H1 (cell line): ENCODE measurements around the gene BCAS1. TPM values are rescaled to one million over a fixed set of nuclear protein-coding genes. Genes with fewer than 3 reads are reported as not detected.

ENCODE experiments used
- CTCF ChIA-PET: fragments of 300-600 bp; sonication (Branson Sonifier 250); formaldehyde crosslinking; loops from one replicate; lab custom pipeline; 2021; ENCODE audit not compliant: partially characterized antibody; lab: Charles Lee
- POLR2A ChIA-PET: fragments of 300-600 bp; sonication (Branson Sonifier 250); formaldehyde crosslinking; loops from one replicate; lab custom pipeline; 2021; ENCODE audit warnings: inconsistent platforms; ENCODE audit not compliant: partially characterized antibody; lab: Charles Lee
- DNase-seq, 2 experiments: peaks; one replicate each; pipeline versions ENCODE4 v3.0.0 to v3.0.0-alpha.2; 2010 to 2022; ENCODE audit warnings: low spot score in 2 of 2, low read depth in 1 of 2, mixed read lengths in 1 of 2
- FAIRE-seq: peaks from 2 replicates; lab custom pipeline; 2011; peaks lifted over from hg19 to GRCh38; lab: Jason Lieb, UNC
- H2AFZ ChIP-seq: 2 replicates; pipeline ENCODE4 v1.8.1; 2012; ENCODE audit warnings: low read length, inconsistent platforms
- H2AK5ac ChIP-seq: 2 replicates; pipeline ENCODE4 v1.6.1; 2013; ENCODE audit warnings: low read depth, low read length
- H2BK120ac ChIP-seq: replicated peaks from 2 replicates; pipeline ENCODE3; 2013; ENCODE audit warnings: low read depth, low read length, inconsistent platforms
- H2BK12ac ChIP-seq: 2 replicates; pipeline ENCODE4 v1.6.1; 2013; ENCODE audit warnings: low read depth, low read length
- H2BK15ac ChIP-seq: 2 replicates; pipeline ENCODE4 v1.6.1; 2013; ENCODE audit warnings: low read length
- H2BK20ac ChIP-seq: 2 replicates; pipeline ENCODE4 v1.6.1; 2013; ENCODE audit warnings: low read length
- H2BK5ac ChIP-seq: 2 replicates; pipeline ENCODE4 v1.6.1; 2013; ENCODE audit warnings: low read depth, low read length
- H3K14ac ChIP-seq: 2 replicates; pipeline ENCODE4 v1.6.1; 2013; ENCODE audit warnings: inconsistent platforms; ENCODE audit not compliant: insufficient read length
- H3K18ac ChIP-seq: 2 replicates; pipeline ENCODE4 v1.6.1; 2013; ENCODE audit warnings: low read length; ENCODE audit errors: extremely low read depth
- H3K23ac ChIP-seq: 2 replicates; pipeline ENCODE4 v1.6.1; 2013; ENCODE audit warnings: inconsistent platforms; ENCODE audit not compliant: insufficient read length
- H3K23me2 ChIP-seq: 2 replicates; pipeline ENCODE4 v1.6.1; 2013; ENCODE audit warnings: low read depth, low read length
- H3K27ac ChIP-seq: 2 replicates; pipeline ENCODE4 v1.6.1; 2011; ENCODE audit warnings: low read depth, low read length, inconsistent platforms
- H3K27me3 ChIP-seq, 4 experiments: replicated peaks in 1 of 4; 1 replicate in 1 of 4; 2 replicates in 3 of 4; pipeline versions ENCODE4 v1.6.1 to v1.8.1; 2011 to 2013; ENCODE audit warnings: low read length in 3 of 4, mild to moderate bottlenecking in 3 of 4, inconsistent platforms in 2 of 4, mixed read lengths in 2 of 4, moderate library complexity in 1 of 4; ENCODE audit not compliant: control insufficient read depth in 3 of 4, insufficient read depth in 3 of 4; ENCODE audit errors: extremely low read depth in 1 of 4
- H3K36me3 ChIP-seq, 4 experiments: 2 replicates each; pipeline versions ENCODE4 v1.6.1 to v1.8.1; 2011 to 2013; ENCODE audit warnings: mild to moderate bottlenecking in 4 of 4, low read length in 3 of 4, moderate library complexity in 2 of 4, control low read depth in 1 of 4, inconsistent platforms in 1 of 4; ENCODE audit not compliant: insufficient read depth in 4 of 4, control insufficient read depth in 2 of 4
- H3K4ac ChIP-seq: replicated peaks from 2 replicates; pipeline ENCODE3; 2013; ENCODE audit warnings: low read length, low read depth, mixed read lengths, inconsistent platforms; ENCODE audit not compliant: insufficient read length
- H3K4me1 ChIP-seq, 4 experiments: replicated peaks in 1 of 4; 1 replicate in 1 of 4; 2 replicates in 3 of 4; pipeline versions ENCODE4 v1.6.1 to v1.8.1; 2011 to 2013; ENCODE audit warnings: low read length in 3 of 4, inconsistent platforms in 2 of 4, mixed read lengths in 1 of 4; ENCODE audit not compliant: insufficient read depth in 4 of 4, control insufficient read depth in 3 of 4
- H3K4me2 ChIP-seq, 2 experiments: 2 replicates each; pipeline versions ENCODE4 v1.6.1 to v1.8.1; 2011 to 2013; ENCODE audit warnings: low read depth in 2 of 2, low read length in 2 of 2, control low read depth in 1 of 2, inconsistent platforms in 1 of 2, mild to moderate bottlenecking in 1 of 2; ENCODE audit not compliant: insufficient read depth in 1 of 2
- H3K4me3 ChIP-seq, 4 experiments: fragments of 200-600, 300-600 bp in 1 of 4; sonication (generic), shearing (Covaris generic), sonication (Bioruptor Twin) in 1 of 4; 2 replicates each; pipeline versions ENCODE4 v1.5.1 to v1.8.1; 2011 to 2016; ENCODE audit warnings: low read length in 4 of 4, low read depth in 3 of 4, control low read depth in 2 of 4, inconsistent platforms in 2 of 4, mild to moderate bottlenecking in 2 of 4, mixed read lengths in 1 of 4, moderate library complexity in 1 of 4; ENCODE audit not compliant: insufficient read depth in 2 of 4; ENCODE audit errors: extremely low read depth in 1 of 4
- H3K56ac ChIP-seq: replicated peaks from 2 replicates; pipeline ENCODE3; 2013; ENCODE audit warnings: low read depth, mild to moderate bottlenecking, mixed read lengths, low read length, inconsistent platforms; ENCODE audit not compliant: insufficient read length
- H3K79me1 ChIP-seq: 2 replicates; pipeline ENCODE4 v1.6.1; 2013; ENCODE audit warnings: low read depth, low read length, control low read depth
- H3K79me2 ChIP-seq, 2 experiments: 2 replicates each; pipeline versions ENCODE4 v1.6.1 to v1.8.1; 2012 to 2013; ENCODE audit warnings: low read length in 2 of 2, mild to moderate bottlenecking in 2 of 2, inconsistent platforms in 1 of 2; ENCODE audit not compliant: insufficient read depth in 2 of 2, control insufficient read depth in 1 of 2
- H3K9ac ChIP-seq, 4 experiments: replicated peaks in 1 of 4; 1 replicate in 1 of 4; 2 replicates in 3 of 4; pipeline versions ENCODE4 v1.6.1 to v1.8.1; 2011 to 2013; ENCODE audit warnings: low read depth in 3 of 4, low read length in 3 of 4, control low read depth in 2 of 4, mild to moderate bottlenecking in 2 of 4, moderate library complexity in 2 of 4, inconsistent platforms in 1 of 4; ENCODE audit errors: extremely low read depth in 1 of 4
- H3K9me3 ChIP-seq, 2 experiments: 2 replicates each; pipeline versions ENCODE4 v1.6.1 to v1.8.1; 2012 to 2013; ENCODE audit warnings: mild to moderate bottlenecking in 2 of 2, moderate library complexity in 2 of 2, control low read depth in 1 of 2, inconsistent platforms in 1 of 2, low read depth in 1 of 2, low read length in 1 of 2, mixed read lengths in 1 of 2; ENCODE audit not compliant: insufficient read depth in 2 of 2
- H4K20me1 ChIP-seq, 2 experiments: replicated peaks in 1 of 2; 2 replicates each; pipeline versions ENCODE3 to v1.8.1; 2011 to 2013; ENCODE audit warnings: inconsistent platforms in 2 of 2, low read length in 2 of 2, mild to moderate bottlenecking in 1 of 2; ENCODE audit not compliant: insufficient read depth in 2 of 2, control insufficient read depth in 1 of 2
- H4K5ac ChIP-seq: 2 replicates; pipeline ENCODE4 v1.6.1; 2013; ENCODE audit warnings: low read length, low read depth, mixed read lengths, inconsistent platforms; ENCODE audit not compliant: insufficient read length
- H4K8ac ChIP-seq: 2 replicates; pipeline ENCODE4 v1.8.0; 2013; ENCODE audit warnings: mild to moderate bottlenecking, moderate library complexity, low read length, inconsistent platforms; ENCODE audit not compliant: insufficient read depth; ENCODE audit errors: extremely low read depth
- H4K91ac ChIP-seq: replicated peaks from 2 replicates; pipeline ENCODE3; 2013; ENCODE audit warnings: low read length, mixed read lengths, inconsistent platforms; ENCODE audit not compliant: insufficient read length
- ASH2L ChIP-seq: fragments of 200-600, 300-600 bp; sonication (generic); IDR thresholded peaks from one replicate; pipeline ENCODE4 v1.7.1; 2017; ENCODE audit warnings: low read length
- CEBPB ChIP-seq: IDR thresholded peaks from 2 replicates; pipeline ENCODE4 v1.6.1; 2012; ENCODE audit warnings: low read depth, low read length
- EGR1 ChIP-seq: IDR thresholded peaks from 2 replicates; pipeline ENCODE4 v1.6.1; 2011; ENCODE audit warnings: low read depth, low read length, borderline replicate concordance
- PHF8 ChIP-seq: fragments of 200-600 bp; sonication (generic); conservative IDR thresholded peaks from 2 replicates; pipeline ENCODE4 v1.7.1; 2012; ENCODE audit warnings: low read depth, mild to moderate bottlenecking, inconsistent platforms, low read length, moderate library complexity
- POU5F1 ChIP-seq: IDR thresholded peaks from 2 replicates; pipeline ENCODE4 v1.6.1; 2011; ENCODE audit warnings: low read depth, mild to moderate bottlenecking, low read length, moderate library complexity
- RAD21 ChIP-seq, 2 experiments: IDR thresholded peaks in 1 of 2; conservative IDR thresholded peaks in 1 of 2; 2 replicates each; pipeline ENCODE4 v1.6.1; 2011; ENCODE audit warnings: low read depth in 2 of 2, low read length in 2 of 2, improper control_type of control experiment in 1 of 2, inconsistent platforms in 1 of 2, mild to moderate bottlenecking in 1 of 2, moderate library complexity in 1 of 2
- SIRT6 ChIP-seq: IDR thresholded peaks from one replicate; pipeline ENCODE4 v1.7.1; 2012; ENCODE audit warnings: low read length, inconsistent platforms
- SRF ChIP-seq: IDR thresholded peaks from 2 replicates; pipeline ENCODE4 v1.6.1; 2011; ENCODE audit warnings: mild to moderate bottlenecking, low read depth, low read length, moderate library complexity
- ZNF274 ChIP-seq: IDR thresholded peaks from 2 replicates; pipeline ENCODE4 v1.7.0; 2012; ENCODE audit warnings: low read length, borderline replicate concordance; ENCODE audit errors: extremely low read depth
- WGBS, 2 experiments: shearing (Covaris generic) in 1 of 2; methylation state at CpG; one replicate each; pipeline versions ENCODE4 v1.1.6 to v1.1.7; 2013 to 2015; ENCODE audit warnings: low lambda C conversion rate in 2 of 2, mixed read lengths in 2 of 2, inconsistent platforms in 1 of 2, low coverage in 1 of 2, missing lambda C conversion rate in 1 of 2; ENCODE audit not compliant: insufficient replicate concordance in 2 of 2, insufficient coverage in 1 of 2, insufficient read length in 1 of 2; ENCODE audit errors: extremely low coverage in 1 of 2, missing lambda C conversion rate in 1 of 2; 5-methylcytosine and 5-hydroxymethylcytosine counted together
- polyA plus RNA-seq, 7 experiments: library from polyadenylated mRNA; depleted of rRNA in 3 of 7; stranded (reverse) in 5 of 7; unstranded in 2 of 7; fragments of >200 nt in 5 of 7; fragments of 200-250 nt in 2 of 7; gene quantifications; 1 replicate in 5 of 7; 2 replicates in 1 of 7; 4 replicates in 1 of 7; pipeline versions ENCODE4 v1.2.1 to v1.2.3, GENCODE V29; 2011 to 2013; ENCODE audit warnings: missing spikeins in 2 of 7, mixed read lengths in 2 of 7
- total RNA-seq: library from RNA; stranded (reverse); fragmentation: NEBNext Ultra II Directional; extraction: Animal tissue kit (Norgen Biotek cat#: 25700); gene quantifications from 2 replicates; pipeline ENCODE4 v1.2.1, GENCODE V29; 2021
- TF ChIP-seq, protein P1 (sequence below): IDR thresholded peaks from 2 replicates; pipeline ENCODE4 v1.6.1; 2011; ENCODE audit warnings: low read depth, mild to moderate bottlenecking, low read length; ENCODE audit not compliant: insufficient read depth

The BCAS1 gene
- total and polyA plus RNA-seq, 2 of the 8 experiments (the other 6 are each of a cell fraction or from before 2014, with no cell fraction given): 0.06 to 0.19 TPM

DNA sequence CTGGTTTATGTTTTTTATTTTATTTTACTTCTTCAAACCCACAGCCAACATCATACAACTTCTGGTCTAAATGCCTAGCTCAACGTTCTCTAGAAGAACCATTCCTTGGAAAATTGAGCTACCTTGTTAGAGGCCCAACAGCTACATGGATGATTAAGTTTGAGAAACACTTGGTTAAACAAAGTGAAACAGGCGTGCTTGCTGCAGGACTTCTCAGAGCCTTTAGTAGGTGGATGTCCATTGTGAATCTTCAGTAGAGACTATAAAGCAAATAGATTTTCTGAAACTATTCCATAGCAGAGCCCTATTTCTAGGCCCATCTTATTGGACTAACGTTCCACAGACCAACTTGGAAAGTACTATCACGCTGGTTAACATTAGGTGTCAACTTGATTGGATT is 51.3 kb downstream of the BCAS1 start:
- Histone ChIP-seq H2BK5ac (no peak overlapping the region), H4K91ac (no peak overlapping the region), H3K4me2 (no peak overlapping the region), H3K36me3 (no peaks in the 10 kb centered on the region), H3K27ac (no peak overlapping the region), H2AFZ (no peak overlapping the region), H3K56ac (no peak overlapping the region), H3K4ac (no peak overlapping the region), H4K8ac (no peak overlapping the region), H3K9ac (no peak overlapping the region), H3K4me1 (no peaks in the 10 kb centered on the region), H4K20me1 (no peaks in the 10 kb centered on the region), H3K27me3 (no peaks in the 10 kb centered on the region), H3K23me2 (no peaks in the 10 kb centered on the region), H2BK120ac (no peak overlapping the region), H3K18ac (no peak overlapping the region), H3K79me1 (no peaks in the 10 kb centered on the region), H2AK5ac (no peak overlapping the region), H3K4me3 (no peak overlapping the region), H4K5ac (no peak overlapping the region), H2BK12ac (no peak overlapping the region), H3K23ac (no peak overlapping the region), H3K9me3 (no peaks in the 10 kb centered on the region), H3K79me2 (no peaks in the 10 kb centered on the region), H2BK15ac (no peak overlapping the region), H2BK20ac (no peak overlapping the region), H3K14ac (no peak overlapping the region)
- no peak for TF ChIP-seq CEBPB
- no peak for TF ChIP-seq PHF8
- no peak for TF ChIP-seq SRF
- no peak for TF ChIP-seq SIRT6
- no peak for TF ChIP-seq ZNF274
- no peak for TF ChIP-seq ASH2L
- TF ChIP-seq POU5F1: no peak
- TF ChIP-seq EGR1: no peak
- TF ChIP-seq RAD21 (IDR thresholded peaks at IDR 0.05 in 1 of 2, conservative IDR thresholded peaks at IDR 0.05 in 1 of 2; ENCODE audit: low read depth in 2 of 2, low read length in 2 of 2): no peak
- TF ChIP-seq, protein P1, sequence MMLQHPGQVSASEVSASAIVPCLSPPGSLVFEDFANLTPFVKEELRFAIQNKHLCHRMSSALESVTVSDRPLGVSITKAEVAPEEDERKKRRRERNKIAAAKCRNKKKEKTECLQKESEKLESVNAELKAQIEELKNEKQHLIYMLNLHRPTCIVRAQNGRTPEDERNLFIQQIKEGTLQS: no peak
- 97% methylated on average over 4 of the region's 4 CpGs; no CpG with 5 or more reads in 1 of the 2 experiments for WGBS, 2 experiments
- DNase-seq (no peak), FAIRE-seq (no peak)
- CTCF ChIA-PET: interaction anchor here (1.0 kb wide), 1 partner anchor 180 kb away, joined by 3 read pairs; no protein-coding TSS in a partner anchor
- POLR2A ChIA-PET: no interaction called here
